ENCODE measurements around the gene UGGT1. TPM values are rescaled to one million over a fixed set of nuclear protein-coding genes. Genes with fewer than 3 reads are reported as not detected.

UGGT1 gene
- total RNA-seq, 1 experiment from 2014 or later, result 55.9 TPM

- Histone ChIP-seq H3K4me2 (ENCODE audit: insufficient read depth, insufficient read length, low read length) (peak overlapping the region; percentile 73), H3K9ac (ENCODE audit: extremely low read depth, insufficient read length, low read length) (no peak overlapping the region), H3T11ph (ENCODE audit: low read length) (no peak overlapping the region), H3K9me3 (ENCODE audit: control insufficient read depth, low read depth, low read length) (no peaks in the 10 kb centered on the region), H3K18ac (ENCODE audit: insufficient read length, low read depth, low read length) (no peak overlapping the region), H3K56ac (ENCODE audit: insufficient read length, low read depth, low read length) (no peak overlapping the region), H2BK12ac (ENCODE audit: insufficient read length, low read depth, low read length) (no peak overlapping the region), H2BK5ac (ENCODE audit: insufficient read length, low read length) (no peak overlapping the region), H4K5ac (ENCODE audit: insufficient read length, low read depth, low read length) (no peak overlapping the region), H2AK5ac (ENCODE audit: insufficient read length, low read length) (no peak overlapping the region), H2AFZ (ENCODE audit: low read length) (no peak overlapping the region), H3K4ac (ENCODE audit: low read depth, low read length) (no peak overlapping the region), H3K27me3 (ENCODE audit: insufficient read depth, low read length) (no peaks in the 10 kb centered on the region; the same call in 1 of the 2 replicates), H3K23ac (ENCODE audit: insufficient read length, low read depth, low read length) (no peak overlapping the region), H3K14ac (ENCODE audit: insufficient read depth, low read length) (no peak overlapping the region), H3K4me1 (ENCODE audit: insufficient read depth, low read length) (no peaks in the 10 kb centered on the region), H3K27ac (ENCODE audit: insufficient read length, low read depth, low read length) (no peak overlapping the region), H4K91ac (ENCODE audit: insufficient read length, low read depth, low read length) (no peak overlapping the region), H4K20me1 (ENCODE audit: control insufficient read depth, insufficient read depth, insufficient read length) (no peaks in the 10 kb centered on the region), H4K8ac (replicated peaks; ENCODE audit: insufficient read length, low read depth, low read length) (no peak overlapping the region), H3K79me1 (ENCODE audit: insufficient read depth, low read depth, low read length, poor library complexity, severe bottlenecking) (no peaks in the 10 kb centered on the region), H2BK120ac (ENCODE audit: low read depth, low read length, poor library complexity, severe bottlenecking) (no peak overlapping the region), H2BK15ac (ENCODE audit: low read depth, low read length) (no peak overlapping the region), H3K79me2 (ENCODE audit: insufficient read depth, low read length) (no peaks in the 10 kb centered on the region), H2BK20ac (ENCODE audit: low read depth, low read length, poor library complexity, severe bottlenecking) (no peak overlapping the region), H3K23me2 (ENCODE audit: insufficient read length, low read depth, low read length, poor library complexity, severe bottlenecking) (peaks cover 9% of the 10 kb centered on the region)
- Mint-ChIP-seq H3K4me3 (peak overlapping the region; percentile 65 to 85), H3K36me3 (ENCODE audit: insufficient read depth in 1 of 3, low read depth in 3 of 3) (no peaks in the 10 kb centered on the region), H3K4me1 (peaks cover 9 to 13% of the 10 kb centered on the region in 2 experiments), H3K27me3 (ENCODE audit: low read depth) (peaks cover 33% of the 10 kb centered on the region), H3K27ac (no peak overlapping the region), H3K9me3 (no peaks in the 10 kb centered on the region)
- DNase-seq, result no peak
- 0 out of 3 replicates have a peak, but pooled peaks have one; percentile 8 for TF ChIP-seq CTCF (conservative IDR thresholded peaks at IDR 0.05)
- no CpG with 5 or more reads among the region's 11 CpGs for WGBS (ENCODE audit: extremely low coverage, insufficient read length, low lambda C conversion rate)
These were observed 142.9 kb downstream of the UGGT1 start for GRCh38 chr2:128233790-128234395.

All from H9 (cell line).